Measurements from ENCODE around the gene SLC16A3. TPM values are rescaled to one million over a fixed set of nuclear protein-coding genes. Genes with fewer than 3 reads are reported as not detected.

The SLC16A3 gene
- total and polyA plus RNA-seq, 2 of the 8 experiments (the other 6 are each of a cell fraction or from before 2014, with no cell fraction given), result 3.8 to 8.7 TPM

- TF ChIP-seq NRF1 (IDR thresholded peaks at IDR 0.05; ENCODE audit: low read depth, low read length), result no peak
- no peak for TF ChIP-seq ZNF274 (IDR thresholded peaks at IDR 0.05; ENCODE audit: borderline replicate concordance, extremely low read depth, low read length)
- TF ChIP-seq SIX5 (IDR thresholded peaks at IDR 0.05; ENCODE audit: low read depth, low read length), result no peak
- no peak for TF ChIP-seq ASH2L (IDR thresholded peaks at IDR 0.05; ENCODE audit: low read length)
These were observed 25.9 kb upstream of the SLC16A3 start (continued) for GRCh38 chr17:82202981-82203380.

All from H1 (cell line).